Peyer's patch (tissue), 4 donors: Measurements from ENCODE around the gene AUTS2. TPM values are rescaled to one million over a fixed set of nuclear protein-coding genes. Genes with fewer than 3 reads are reported as not detected.
A peak's percentile ranks its signal among the peaks of the same experiment; 100 is the strongest.

Experiments
- DNase-seq, 3 donors: peaks; one replicate each; pipeline ENCODE4 v3.0.0-alpha.2; 2017 to 2019
- H3K27ac ChIP-seq, 4 donors: fragments of 200-600 bp; sonication (generic); one replicate each; pipeline ENCODE4 v1.5.1; 2016 to 2019
- H3K27me3 ChIP-seq, 2 donors: fragments of 200-600 bp; sonication (generic); one replicate each; pipeline ENCODE4 v1.5.1; 2019
- H3K36me3 ChIP-seq, 3 donors: fragments of 200-600 bp; sonication (generic); one replicate each; pipeline ENCODE4 v1.5.1; 2016 to 2019
- H3K4me1 ChIP-seq, 4 donors: fragments of 200-600 bp; sonication (generic); one replicate each; pipeline ENCODE4 v1.5.1; 2016 to 2019
- H3K4me3 ChIP-seq, 4 donors: fragments of 200-600 bp; sonication (generic); 1 replicate in 3 of 4; 2 replicates in 1 of 4; pipeline ENCODE4 v1.5.1; 2016 to 2019; ENCODE audit warnings: mild to moderate bottlenecking in 1 of 4
- H3K9me3 ChIP-seq, 4 donors: fragments of 200-600 bp; sonication (generic); one replicate each; pipeline ENCODE4 v1.5.1; 2016 to 2019; ENCODE audit warnings: mild to moderate bottlenecking in 1 of 4
- POLR2A ChIP-seq, 2 donors: fragments of 450-650 bp; IDR thresholded peaks; one replicate each; pipeline ENCODE4 v1.5.1; 2017; ENCODE audit warnings: antibody characterized with exemption in 2 of 2, mild to moderate bottlenecking in 2 of 2, moderate library complexity in 2 of 2
- total RNA-seq, 4 donors: library from RNA; depleted of rRNA; stranded (reverse); fragments of >200 nt; gene quantifications; one replicate each; pipeline ENCODE4 v1.1.0, GENCODE V29; 2016
- TF ChIP-seq, protein P1 (sequence below), 6 experiments: fragments of 450-650 bp in 4 of 6; fragments of 200-600 bp in 2 of 6; sonication (generic) in 1 of 6; IDR thresholded peaks; one replicate each; pipeline ENCODE4 v1.5.1; 2017 to 2019; ENCODE audit warnings: antibody characterized with exemption in 6 of 6, mild to moderate bottlenecking in 3 of 6, moderate library complexity in 1 of 6

AUTS2 gene
- total RNA-seq, 4 donors from 2014 or later = 55.9 to 90.0 (median 72.6) TPM

DNA sequence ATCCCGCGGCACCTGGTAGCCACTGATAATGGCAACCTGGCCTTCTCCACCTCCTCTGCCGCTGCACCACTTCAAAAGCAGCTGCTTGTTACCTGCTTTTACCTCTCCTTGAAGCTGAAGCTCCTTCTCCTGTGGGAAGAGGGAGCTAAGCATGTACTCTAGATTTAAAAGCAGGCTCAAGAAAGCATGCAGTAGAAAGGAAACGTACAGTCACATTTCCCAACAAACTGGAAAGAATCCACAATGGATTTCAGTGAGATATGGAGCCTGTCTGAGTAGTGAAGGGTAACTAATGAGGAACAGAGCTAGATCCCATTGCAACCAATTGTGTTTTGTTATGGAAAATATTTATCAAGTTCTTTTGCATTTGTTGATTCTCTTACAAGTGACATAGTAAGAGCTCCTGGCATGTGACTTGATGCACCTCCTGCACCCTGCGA, 1076.3 kb downstream of the AUTS2 start:
- Histone ChIP-seq H3K36me3 (no peaks in the 10 kb centered on the region), H3K4me3 (no peak overlapping the region), H3K27ac (no peak overlapping the region), H3K9me3 (no peaks in the 10 kb centered on the region), H3K27me3 (no peaks in the 10 kb centered on the region), H3K4me1 (no peaks in the 10 kb centered on the region)
- TF ChIP-seq, protein P1, sequence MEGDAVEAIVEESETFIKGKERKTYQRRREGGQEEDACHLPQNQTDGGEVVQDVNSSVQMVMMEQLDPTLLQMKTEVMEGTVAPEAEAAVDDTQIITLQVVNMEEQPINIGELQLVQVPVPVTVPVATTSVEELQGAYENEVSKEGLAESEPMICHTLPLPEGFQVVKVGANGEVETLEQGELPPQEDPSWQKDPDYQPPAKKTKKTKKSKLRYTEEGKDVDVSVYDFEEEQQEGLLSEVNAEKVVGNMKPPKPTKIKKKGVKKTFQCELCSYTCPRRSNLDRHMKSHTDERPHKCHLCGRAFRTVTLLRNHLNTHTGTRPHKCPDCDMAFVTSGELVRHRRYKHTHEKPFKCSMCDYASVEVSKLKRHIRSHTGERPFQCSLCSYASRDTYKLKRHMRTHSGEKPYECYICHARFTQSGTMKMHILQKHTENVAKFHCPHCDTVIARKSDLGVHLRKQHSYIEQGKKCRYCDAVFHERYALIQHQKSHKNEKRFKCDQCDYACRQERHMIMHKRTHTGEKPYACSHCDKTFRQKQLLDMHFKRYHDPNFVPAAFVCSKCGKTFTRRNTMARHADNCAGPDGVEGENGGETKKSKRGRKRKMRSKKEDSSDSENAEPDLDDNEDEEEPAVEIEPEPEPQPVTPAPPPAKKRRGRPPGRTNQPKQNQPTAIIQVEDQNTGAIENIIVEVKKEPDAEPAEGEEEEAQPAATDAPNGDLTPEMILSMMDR (IDR thresholded peaks at IDR 0.05) = no peak
- no peak for TF ChIP-seq POLR2A (IDR thresholded peaks at IDR 0.05)
- no peak for DNase-seq

GRCh38 chr7:70676243-70676642, 1078.0 kb downstream of the AUTS2 start:
- no peaks in the 10 kb centered on the region for H3K9me3 ChIP-seq
- no peak overlapping the region for H3K4me3 ChIP-seq
- no peak for DNase-seq
- no peaks in the 10 kb centered on the region for H3K4me1 ChIP-seq
- H3K27me3 ChIP-seq = no peaks in the 10 kb centered on the region
- TF ChIP-seq, protein P1 (IDR thresholded peaks at IDR 0.05) = no peak
- TF ChIP-seq POLR2A (IDR thresholded peaks at IDR 0.05) = no peak
- H3K36me3 ChIP-seq = no peaks in the 10 kb centered on the region
- H3K27ac ChIP-seq = no peak overlapping the region

- no peak for TF ChIP-seq POLR2A (IDR thresholded peaks at IDR 0.05)
- TF ChIP-seq, protein P1 (IDR thresholded peaks at IDR 0.05) = no peak
- H3K9me3 ChIP-seq = no peaks in the 10 kb centered on the region
- H3K4me1 ChIP-seq = no peaks in the 10 kb centered on the region
- H3K27me3 ChIP-seq = no peaks in the 10 kb centered on the region
- no peak for DNase-seq
- no peak overlapping the region for H3K27ac ChIP-seq
- no peaks in the 10 kb centered on the region for H3K36me3 ChIP-seq
- H3K4me3 ChIP-seq = no peak overlapping the region
Observed at GRCh38 chr7:70678621-70679251, 1080.5 kb downstream of the AUTS2 start.

DNA sequence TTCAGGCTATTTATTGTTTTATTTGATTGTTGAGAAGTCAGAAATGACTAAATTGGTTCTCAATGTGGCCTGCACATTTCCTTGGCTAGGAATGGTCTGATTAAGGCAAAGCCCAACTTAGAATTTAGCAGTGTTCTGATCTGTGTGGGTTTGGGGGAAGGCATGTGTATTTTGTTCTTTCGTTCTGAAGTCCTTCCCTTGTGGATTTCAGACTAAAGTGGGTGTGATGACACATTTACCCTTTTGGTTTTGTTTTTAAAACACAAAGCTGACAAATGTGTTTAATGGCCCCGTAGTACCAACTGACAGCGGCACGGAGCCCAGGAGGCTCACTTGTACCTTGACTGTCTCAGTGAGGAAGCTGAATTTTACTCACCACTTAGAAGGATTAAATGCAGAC, 1081.4 kb downstream of the AUTS2 start:
- no peaks in the 10 kb centered on the region for H3K9me3 ChIP-seq
- TF ChIP-seq POLR2A (IDR thresholded peaks at IDR 0.05) = no peak
- TF ChIP-seq, protein P1 (IDR thresholded peaks at IDR 0.05) = no peak
- DNase-seq = no peak
- H3K27ac ChIP-seq = peak overlapping the region in 1 of 4 donors; percentile 18
- no peaks in the 10 kb centered on the region for H3K27me3 ChIP-seq
- no peak overlapping the region for H3K4me3 ChIP-seq
- no peaks in the 10 kb centered on the region for H3K4me1 ChIP-seq
- H3K36me3 ChIP-seq = no peaks in the 10 kb centered on the region

DNA sequence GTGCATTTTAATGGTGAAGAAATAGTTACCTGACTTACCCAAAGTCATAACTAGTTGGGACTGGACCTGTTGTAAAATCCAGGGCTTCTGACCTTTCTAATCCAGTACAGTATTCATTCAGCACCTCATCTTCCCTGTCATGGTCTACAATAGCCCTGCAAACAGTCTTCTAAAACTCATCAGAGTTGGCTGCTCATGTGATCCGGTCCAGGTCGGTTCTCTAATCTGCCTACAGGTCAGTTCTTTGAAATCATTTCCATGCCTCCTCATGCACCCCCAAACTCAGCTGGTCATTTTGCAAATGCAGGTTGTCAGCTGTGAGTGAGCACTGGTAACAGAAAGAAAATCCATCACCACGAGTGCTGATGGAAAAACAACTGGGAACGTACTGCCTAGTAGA, 1082.0 kb downstream of the AUTS2 start:
- H3K27ac ChIP-seq = no peak overlapping the region
- no peak overlapping the region for H3K4me3 ChIP-seq
- H3K4me1 ChIP-seq = no peaks in the 10 kb centered on the region
- no peaks in the 10 kb centered on the region for H3K27me3 ChIP-seq
- DNase-seq = no peak
- H3K36me3 ChIP-seq = no peaks in the 10 kb centered on the region
- no peaks in the 10 kb centered on the region for H3K9me3 ChIP-seq
- TF ChIP-seq POLR2A (IDR thresholded peaks at IDR 0.05) = no peak
- TF ChIP-seq, protein P1 (IDR thresholded peaks at IDR 0.05) = no peak
